ENCODE results near the gene NRROS.

DNA sequence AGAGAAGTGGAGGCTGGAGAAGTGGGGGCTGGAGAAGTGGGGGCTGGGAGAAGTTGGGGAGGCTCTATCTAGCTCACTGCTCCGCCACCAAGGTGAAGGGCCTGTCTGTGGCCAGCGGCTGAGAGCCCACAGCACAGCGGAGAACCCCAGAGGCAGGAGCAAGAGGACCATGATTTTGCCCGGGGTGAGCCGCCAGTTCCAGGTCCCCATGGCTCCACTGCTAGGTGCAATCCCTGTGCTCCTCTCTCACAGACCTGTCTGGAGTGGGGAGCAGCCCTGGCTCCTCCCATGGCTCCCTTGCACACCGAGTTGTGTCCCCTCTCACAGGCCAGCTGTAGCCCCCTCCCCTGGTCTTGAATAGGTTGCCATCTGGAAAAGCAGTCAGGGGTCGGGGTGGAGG is 4.7 kb upstream of the NRROS start:
- TF ChIP-seq POLR2A (IDR thresholded peaks at IDR 0.05; ENCODE audit: low read length) (no peak), GATA1 (IDR thresholded peaks at IDR 0.05; ENCODE audit: low read depth, low read length) (no peak)
